ENCODE results near the gene KLB.

Gene KLB

GRCh38 chr4:39466747-39467146 lies 60.0 kb downstream of the KLB start:
- DNase-seq: no peak

GRCh38 chr4:39467464-39467863 lies 60.7 kb downstream of the KLB start:
- no peak for DNase-seq

GRCh38 chr4:39469429-39470077 lies 62.8 kb downstream of the KLB start:
- DNase-seq: peak in 7 of 14 donors; percentile 6 to 47 (median 19)

- DNase-seq: no peak
Measured at GRCh38 chr4:39470402-39470801, 63.7 kb downstream of the KLB start.

- DNase-seq: no peak
Measured at GRCh38 chr4:39472396-39472795, 65.7 kb downstream of the KLB start.

GRCh38 chr4:39476187-39476895 lies 69.6 kb downstream of the KLB start:
- no peak for DNase-seq

GRCh38 chr4:39480251-39480650 lies 73.5 kb downstream of the KLB start:
- DNase-seq: no peak

- no peak for DNase-seq
Measured at GRCh38 chr4:39480902-39481695, 74.4 kb downstream of the KLB start.

GRCh38 chr4:39484582-39485272 lies 78.0 kb downstream of the KLB start:
- no peak for DNase-seq

GRCh38 chr4:39486221-39486804 lies 79.6 kb downstream of the KLB start:
- DNase-seq: no peak

GRCh38 chr4:39490322-39490721 lies 83.6 kb downstream of the KLB start:
- DNase-seq: no peak

- DNase-seq: no peak
Measured at GRCh38 chr4:39494354-39494753, 87.6 kb downstream of the KLB start.

GRCh38 chr4:39495446-39496213 lies 88.9 kb downstream of the KLB start:
- DNase-seq: no peak

GRCh38 chr4:39497909-39498726 lies 91.4 kb downstream of the KLB start:
- DNase-seq: no peak

GRCh38 chr4:39498727-39499020 lies 91.9 kb downstream of the KLB start:
- no peak for DNase-seq
